GM21723 (cell line): ENCODE data around the gene C5.

Source experiments
- ATAC-seq: cut with Tn5 transposase; IDR thresholded peaks from one replicate; pipeline ENCODE4 v1.9.1; 2021; ENCODE audit warnings: mild to moderate bottlenecking, moderate library complexity; ENCODE audit not compliant: unreplicated experiment

Gene C5

GRCh38 chr9:120946259-120946658 lies 103.8 kb downstream of the C5 start:
- no peak for ATAC-seq

- no peak for ATAC-seq
Measured at GRCh38 chr9:120944948-120945347, 105.1 kb downstream of the C5 start.

- ATAC-seq: peak; percentile 97
Measured at GRCh38 chr9:120944434-120944843, 105.6 kb downstream of the C5 start.

GRCh38 chr9:120942186-120943001 lies 107.7 kb downstream of the C5 start:
- no peak for ATAC-seq

GRCh38 chr9:120941046-120941770 lies 108.9 kb downstream of the C5 start:
- no peak for ATAC-seq

GRCh38 chr9:120940573-120940972 lies 109.5 kb downstream of the C5 start:
- no peak for ATAC-seq

GRCh38 chr9:120938851-120939250 lies 111.2 kb downstream of the C5 start:
- ATAC-seq: no peak

- ATAC-seq: no peak
Measured at GRCh38 chr9:120937596-120937995, 112.5 kb downstream of the C5 start.

- no peak for ATAC-seq
Measured at GRCh38 chr9:120937127-120937526, 112.9 kb downstream of the C5 start.

GRCh38 chr9:120936764-120937122 lies 113.3 kb downstream of the C5 start:
- ATAC-seq: no peak

GRCh38 chr9:120936011-120936763 lies 113.9 kb downstream of the C5 start:
- peak; percentile 51 for ATAC-seq

- no peak for ATAC-seq
Measured at GRCh38 chr9:120935383-120935857, 114.7 kb downstream of the C5 start.

GRCh38 chr9:120934281-120934680 lies 115.8 kb downstream of the C5 start:
- ATAC-seq: no peak

- no peak for ATAC-seq
Measured at GRCh38 chr9:120933310-120934055, 116.6 kb downstream of the C5 start.

GRCh38 chr9:120932086-120932823 lies 117.8 kb downstream of the C5 start:
- ATAC-seq: no peak

GRCh38 chr9:120931231-120932085 lies 118.6 kb downstream of the C5 start:
- peak; percentile 49 for ATAC-seq

GRCh38 chr9:120929229-120929791 lies 120.8 kb downstream of the C5 start:
- no peak for ATAC-seq

- ATAC-seq: peak; percentile 38
Measured at GRCh38 chr9:120928483-120929228, 121.4 kb downstream of the C5 start.
